GM23338 (cell line): Measurements from ENCODE around the gene FXYD6. TPM values are rescaled to one million over a fixed set of nuclear protein-coding genes. Genes with fewer than 3 reads are reported as not detected.

ENCODE experiments used
- ATAC-seq: fragments of 200-7000 bp; cut with Tn5 transposase; 3 replicates; pipeline ENCODE4 v1.9.1; 2020
- DNase-seq: peaks from one replicate; pipeline ENCODE4 v3.0.0-alpha.2; 2015; ENCODE audit warnings: low spot score
- H2AFZ ChIP-seq: fragments of 200-600 bp; sonication (generic); 2 replicates; pipeline ENCODE4 v1.8.0; 2016; ENCODE audit warnings: antibody characterized with exemption, mild to moderate bottlenecking, moderate library complexity
- H3F3A ChIP-seq: fragments of 200-600 bp; sonication (generic); replicated peaks from 2 replicates; pipeline ENCODE4 v1.8.0; 2017; ENCODE audit warnings: antibody characterized with exemption, mixed run types, low read depth
- H3K27ac ChIP-seq: fragments of 200-600 bp; sonication (generic); 2 replicates; pipeline ENCODE4 v1.6.1; 2016; ENCODE audit warnings: low read depth
- H3K27me3 ChIP-seq: fragments of 200-600 bp; sonication (generic); 2 replicates; pipeline ENCODE4 v1.8.0; 2016; ENCODE audit warnings: mild to moderate bottlenecking, mixed run types, moderate library complexity; ENCODE audit not compliant: insufficient read depth
- H3K36me3 ChIP-seq: fragments of 200-600 bp; sonication (generic); 2 replicates; pipeline ENCODE4 v1.8.0; 2016; ENCODE audit warnings: mild to moderate bottlenecking; ENCODE audit not compliant: insufficient read depth
- H3K4me1 ChIP-seq: fragments of 200-600 bp; sonication (generic); 2 replicates; pipeline ENCODE4 v1.8.0; 2016; ENCODE audit warnings: mild to moderate bottlenecking, moderate library complexity; ENCODE audit not compliant: insufficient read depth
- H3K4me2 ChIP-seq: fragments of 200-600 bp; sonication (generic); 2 replicates; pipeline ENCODE4 v1.7.1; 2017; ENCODE audit warnings: mixed run types
- H3K4me3 ChIP-seq: fragments of 200-600 bp; sonication (generic); 2 replicates; pipeline ENCODE4 v1.6.1; 2016; ENCODE audit warnings: mixed run types
- H3K79me2 ChIP-seq: fragments of 200-600 bp; sonication (generic); replicated peaks from 2 replicates; pipeline ENCODE4 v1.8.0; 2017; ENCODE audit warnings: mild to moderate bottlenecking; ENCODE audit not compliant: insufficient read depth
- H3K9me2 ChIP-seq: fragments of 200-600 bp; sonication (generic); 2 replicates; pipeline ENCODE4 v1.8.0; 2017; ENCODE audit not compliant: insufficient read depth
- H4K20me1 ChIP-seq: fragments of 200-600 bp; sonication (generic); replicated peaks from 2 replicates; pipeline ENCODE4 v1.8.0; 2017; ENCODE audit warnings: mild to moderate bottlenecking; ENCODE audit not compliant: insufficient read depth
- H3K27ac Mint-ChIP-seq: 2 replicates; pipeline ENCODE4 v1.8.0; 2020; ENCODE audit warnings: inconsistent platforms, mild to moderate bottlenecking, moderate library complexity, mixed read lengths
- H3K27me3 Mint-ChIP-seq: 3 replicates; pipeline ENCODE4 v1.8.0; 2022; ENCODE audit warnings: low read depth, mild to moderate bottlenecking, moderate library complexity, mixed read lengths, inconsistent platforms; ENCODE audit not compliant: insufficient read depth, poor library complexity
- H3K36me3 Mint-ChIP-seq: 3 replicates; pipeline ENCODE4 v1.8.0; 2021; ENCODE audit warnings: low read depth, mild to moderate bottlenecking, inconsistent platforms, moderate library complexity, mixed read lengths
- H3K4me1 Mint-ChIP-seq: 3 replicates; pipeline ENCODE4 v1.8.0; 2020; ENCODE audit warnings: mild to moderate bottlenecking, inconsistent platforms, mixed read lengths
- H3K4me3 Mint-ChIP-seq: 3 replicates; pipeline ENCODE4 v1.8.0; 2021; ENCODE audit warnings: moderate library complexity, mild to moderate bottlenecking, inconsistent platforms, mixed read lengths
- H3K9me3 Mint-ChIP-seq: 3 replicates; pipeline ENCODE4 v1.8.0; 2020; ENCODE audit warnings: moderate library complexity, mild to moderate bottlenecking, inconsistent platforms, mixed read lengths
- CREB1 ChIP-seq: fragments of 250-450 bp; sonication (Bioruptor Pico); IDR thresholded peaks from 2 replicates; pipeline ENCODE4 v1.5.0; 2020; ENCODE audit warnings: low read depth, mild to moderate bottlenecking, moderate library complexity
- EZH2phosphoT487 ChIP-seq: fragments of 200-600 bp; sonication (generic); IDR thresholded peaks from one replicate; pipeline ENCODE4 v1.8.1; 2018; ENCODE audit warnings: antibody characterized with exemption; ENCODE audit not compliant: unreplicated experiment
- JUNB ChIP-seq: IDR thresholded peaks from one replicate; pipeline ENCODE4 v1.6.1; 2016; ENCODE audit warnings: antibody characterized with exemption; ENCODE audit not compliant: unreplicated experiment
- NANOG ChIP-seq: IDR thresholded peaks from 2 replicates; pipeline ENCODE4 v1.6.1; 2016; ENCODE audit warnings: antibody characterized with exemption, borderline replicate concordance
- POLR2AphosphoS5 ChIP-seq: IDR thresholded peaks from 2 replicates; pipeline ENCODE4 v1.6.1; 2016; ENCODE audit warnings: antibody characterized with exemption, low read depth
- STAT1 ChIP-seq: IDR thresholded peaks from one replicate; pipeline ENCODE4 v1.6.1; 2016; ENCODE audit warnings: antibody characterized with exemption; ENCODE audit not compliant: unreplicated experiment
- ZNF114 ChIP-seq: fragments of 250-450 bp; sonication (Bioruptor Pico); IDR thresholded peaks from 2 replicates; pipeline ENCODE4 v1.5.0; 2020; ENCODE audit warnings: mild to moderate bottlenecking, moderate library complexity
- ZNF331 ChIP-seq: fragments of 250-450 bp; sonication (Bioruptor Pico); IDR thresholded peaks from 2 replicates; pipeline ENCODE4 v1.5.0; 2020; ENCODE audit warnings: low read depth, mild to moderate bottlenecking, moderate library complexity
- polyA plus RNA-seq: library from polyadenylated mRNA; unstranded; fragments of >200 nt; fragmentation: Nextera tagmentation; extraction: Ambion mirVana; gene quantifications from 2 replicates; pipeline ENCODE4 v1.2.1, GENCODE V29; 2016
- total RNA-seq: library from RNA; depleted of rRNA; stranded (reverse); fragments of >200 nt; shearing (Covaris generic); gene quantifications from 2 replicates; pipeline ENCODE4 v1.2.3, GENCODE V29; 2014
- TF ChIP-seq, protein P1 (sequence below), 2 experiments: fragments of 200-600 bp in 1 of 2; sonication (generic) in 1 of 2; conservative IDR thresholded peaks; 2 replicates each; pipeline versions ENCODE4 v1.5.1 to v1.6.1; 2016 to 2017; ENCODE audit warnings: antibody characterized with exemption in 2 of 2, low read depth in 2 of 2, mild to moderate bottlenecking in 2 of 2, moderate library complexity in 1 of 2
- TF ChIP-seq, protein P2 (sequence below): IDR thresholded peaks from one replicate; pipeline ENCODE4 v1.6.1; 2018; ENCODE audit warnings: antibody characterized with exemption; ENCODE audit not compliant: unreplicated experiment

The FXYD6 gene
- total and polyA plus RNA-seq, 2 experiments from 2014 or later = 26.2 to 30.7 TPM

DNA sequence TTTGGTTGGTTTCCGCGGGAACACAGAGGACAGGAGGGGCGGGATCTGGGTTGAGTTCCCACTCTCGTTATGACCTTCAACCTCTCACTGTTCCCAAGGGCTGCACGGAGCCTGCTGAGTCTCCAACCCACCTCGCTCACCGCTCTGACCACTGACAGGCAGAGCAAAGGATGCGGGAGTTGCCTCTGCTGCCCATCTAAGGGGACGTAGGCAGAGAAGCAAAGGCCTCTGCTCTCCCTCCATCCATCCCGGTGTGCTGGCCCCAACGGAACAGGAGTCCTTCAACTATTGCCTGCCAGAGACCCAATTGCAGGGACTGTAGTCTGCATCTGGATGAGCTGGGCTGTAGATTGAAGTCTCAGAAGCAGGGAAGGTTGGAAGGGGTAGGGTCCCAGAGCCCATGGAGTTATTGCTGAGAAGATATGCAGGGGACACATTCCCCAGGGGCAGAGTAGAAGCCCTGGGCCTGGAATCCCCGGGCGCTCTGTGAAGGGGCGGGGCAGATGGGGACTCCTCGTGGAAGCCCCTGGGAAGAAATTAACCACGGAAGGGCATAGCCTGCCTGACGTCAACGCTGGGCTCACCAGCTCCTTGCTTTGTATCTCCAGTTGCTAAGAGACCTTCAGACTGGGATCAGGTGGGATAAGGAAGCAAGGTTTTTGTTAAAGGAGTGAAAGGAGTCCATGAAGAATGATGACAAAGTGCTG, 39.2 kb downstream of the FXYD6 start:
- H3K4me1 ChIP-seq = no peaks in the 10 kb centered on the region
- no peak overlapping the region for H3K27ac ChIP-seq
- no peaks in the 10 kb centered on the region for H3F3A ChIP-seq
- Mint-ChIP-seq H3K9me3 (no peaks in the 10 kb centered on the region), H3K4me1 (peaks cover 15% of the 10 kb centered on the region), H3K27ac (no peak overlapping the region), H3K27me3 (peaks cover 2% of the 10 kb centered on the region), H3K4me3 (no peak overlapping the region), H3K36me3 (no peaks in the 10 kb centered on the region)
- no peaks in the 10 kb centered on the region for H3K36me3 ChIP-seq
- H3K9me2 ChIP-seq = no peaks in the 10 kb centered on the region
- H3K79me2 ChIP-seq = no peaks in the 10 kb centered on the region
- TF ChIP-seq CREB1 (CRISPR knock-in tag) = no peak
- TF ChIP-seq, protein P1, sequence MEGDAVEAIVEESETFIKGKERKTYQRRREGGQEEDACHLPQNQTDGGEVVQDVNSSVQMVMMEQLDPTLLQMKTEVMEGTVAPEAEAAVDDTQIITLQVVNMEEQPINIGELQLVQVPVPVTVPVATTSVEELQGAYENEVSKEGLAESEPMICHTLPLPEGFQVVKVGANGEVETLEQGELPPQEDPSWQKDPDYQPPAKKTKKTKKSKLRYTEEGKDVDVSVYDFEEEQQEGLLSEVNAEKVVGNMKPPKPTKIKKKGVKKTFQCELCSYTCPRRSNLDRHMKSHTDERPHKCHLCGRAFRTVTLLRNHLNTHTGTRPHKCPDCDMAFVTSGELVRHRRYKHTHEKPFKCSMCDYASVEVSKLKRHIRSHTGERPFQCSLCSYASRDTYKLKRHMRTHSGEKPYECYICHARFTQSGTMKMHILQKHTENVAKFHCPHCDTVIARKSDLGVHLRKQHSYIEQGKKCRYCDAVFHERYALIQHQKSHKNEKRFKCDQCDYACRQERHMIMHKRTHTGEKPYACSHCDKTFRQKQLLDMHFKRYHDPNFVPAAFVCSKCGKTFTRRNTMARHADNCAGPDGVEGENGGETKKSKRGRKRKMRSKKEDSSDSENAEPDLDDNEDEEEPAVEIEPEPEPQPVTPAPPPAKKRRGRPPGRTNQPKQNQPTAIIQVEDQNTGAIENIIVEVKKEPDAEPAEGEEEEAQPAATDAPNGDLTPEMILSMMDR (conservative IDR thresholded peaks at IDR 0.05; ENCODE audit: low read depth in 2 of 2) = no peak
- TF ChIP-seq JUNB = no peak
- no peak for TF ChIP-seq ZNF331 (CRISPR knock-in tag)
- no peak for TF ChIP-seq ZNF114 (CRISPR knock-in tag)
- no peak for TF ChIP-seq POLR2AphosphoS5
- no peak for TF ChIP-seq NANOG
- TF ChIP-seq, protein P2, sequence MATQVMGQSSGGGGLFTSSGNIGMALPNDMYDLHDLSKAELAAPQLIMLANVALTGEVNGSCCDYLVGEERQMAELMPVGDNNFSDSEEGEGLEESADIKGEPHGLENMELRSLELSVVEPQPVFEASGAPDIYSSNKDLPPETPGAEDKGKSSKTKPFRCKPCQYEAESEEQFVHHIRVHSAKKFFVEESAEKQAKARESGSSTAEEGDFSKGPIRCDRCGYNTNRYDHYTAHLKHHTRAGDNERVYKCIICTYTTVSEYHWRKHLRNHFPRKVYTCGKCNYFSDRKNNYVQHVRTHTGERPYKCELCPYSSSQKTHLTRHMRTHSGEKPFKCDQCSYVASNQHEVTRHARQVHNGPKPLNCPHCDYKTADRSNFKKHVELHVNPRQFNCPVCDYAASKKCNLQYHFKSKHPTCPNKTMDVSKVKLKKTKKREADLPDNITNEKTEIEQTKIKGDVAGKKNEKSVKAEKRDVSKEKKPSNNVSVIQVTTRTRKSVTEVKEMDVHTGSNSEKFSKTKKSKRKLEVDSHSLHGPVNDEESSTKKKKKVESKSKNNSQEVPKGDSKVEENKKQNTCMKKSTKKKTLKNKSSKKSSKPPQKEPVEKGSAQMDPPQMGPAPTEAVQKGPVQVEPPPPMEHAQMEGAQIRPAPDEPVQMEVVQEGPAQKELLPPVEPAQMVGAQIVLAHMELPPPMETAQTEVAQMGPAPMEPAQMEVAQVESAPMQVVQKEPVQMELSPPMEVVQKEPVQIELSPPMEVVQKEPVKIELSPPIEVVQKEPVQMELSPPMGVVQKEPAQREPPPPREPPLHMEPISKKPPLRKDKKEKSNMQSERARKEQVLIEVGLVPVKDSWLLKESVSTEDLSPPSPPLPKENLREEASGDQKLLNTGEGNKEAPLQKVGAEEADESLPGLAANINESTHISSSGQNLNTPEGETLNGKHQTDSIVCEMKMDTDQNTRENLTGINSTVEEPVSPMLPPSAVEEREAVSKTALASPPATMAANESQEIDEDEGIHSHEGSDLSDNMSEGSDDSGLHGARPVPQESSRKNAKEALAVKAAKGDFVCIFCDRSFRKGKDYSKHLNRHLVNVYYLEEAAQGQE = no peak
- no peak for TF ChIP-seq STAT1
- TF ChIP-seq EZH2phosphoT487 = no peak
- no peak overlapping the region for H3K4me2 ChIP-seq
- DNase-seq = no peak
- ATAC-seq = no peak; the same call in 2 of the 3 replicates
- H3K27me3 ChIP-seq = no peaks in the 10 kb centered on the region
- H4K20me1 ChIP-seq = no peaks in the 10 kb centered on the region
- no peak overlapping the region for H3K4me3 ChIP-seq
- no peak overlapping the region for H2AFZ ChIP-seq
